Measurements from ENCODE around the gene REEP1.
"Not testable (repeated sequence)": the region's sequence is repeated elsewhere in the genome, so short reads cannot be mapped to it uniquely, and the experiment has no call there.

REEP1 gene

GRCh38 chr2:86281066-86281700 is 56.2 kb downstream of the REEP1 start:
- DNase-seq: no peak

GRCh38 chr2:86280191-86280667 is 57.2 kb downstream of the REEP1 start:
- DNase-seq: peak; percentile 64

GRCh38 chr2:86275962-86276361 is 61.5 kb downstream of the REEP1 start:
- DNase-seq: no peak

GRCh38 chr2:86275384-86275799 is 62.0 kb downstream of the REEP1 start:
- DNase-seq: no peak

- DNase-seq: peak; percentile 14
Observed at GRCh38 chr2:86274918-86275275, 62.5 kb downstream of the REEP1 start.

- no peak for DNase-seq
Observed at GRCh38 chr2:86274265-86274917, 63.0 kb downstream of the REEP1 start.

- no peak for DNase-seq
Observed at GRCh38 chr2:86272111-86272510, 65.3 kb downstream of the REEP1 start.

GRCh38 chr2:86271248-86271647 is 66.2 kb downstream of the REEP1 start:
- no peak for DNase-seq

GRCh38 chr2:86263956-86264355 is 73.5 kb downstream of the REEP1 start:
- no peak for DNase-seq

- DNase-seq: no peak
Observed at GRCh38 chr2:86260978-86261377, 76.4 kb downstream of the REEP1 start.

GRCh38 chr2:86258106-86258505 is 79.3 kb downstream of the REEP1 start:
- DNase-seq: no peak

GRCh38 chr2:86256982-86257381 is 80.4 kb downstream of the REEP1 start:
- DNase-seq: no peak

- DNase-seq: no peak
Observed at GRCh38 chr2:86256300-86256699, 81.1 kb downstream of the REEP1 start.

GRCh38 chr2:86254576-86255538 is 82.6 kb downstream of the REEP1 start:
- no peak for DNase-seq

GRCh38 chr2:86253424-86253823 is 84.0 kb downstream of the REEP1 start:
- no peak for DNase-seq

- DNase-seq: no peak
Observed at GRCh38 chr2:86251840-86252266, 85.6 kb downstream of the REEP1 start.

GRCh38 chr2:86249579-86250391 is 87.6 kb downstream of the REEP1 start:
- peak; percentile 96 for DNase-seq

- DNase-seq: no peak
Observed at GRCh38 chr2:86249176-86249575, 88.2 kb downstream of the REEP1 start.

GRCh38 chr2:86245222-86245621 is 92.2 kb downstream of the REEP1 start:
- DNase-seq: not testable (repeated sequence)

- DNase-seq: not testable (repeated sequence)
Observed at GRCh38 chr2:86244781-86245180, 92.6 kb downstream of the REEP1 start.

- DNase-seq: no peak
Observed at GRCh38 chr2:86243950-86244733, 93.3 kb downstream of the REEP1 start.

GRCh38 chr2:86243272-86243671 is 94.2 kb downstream of the REEP1 start:
- DNase-seq: no peak
